Left ventricle myocardium inferior (tissue), 1 donor: ENCODE data around the gene SEH1L. TPM values are rescaled to one million over a fixed set of nuclear protein-coding genes. Genes with fewer than 3 reads are reported as not detected.

Experiments used
- DNase-seq: peaks from one replicate; pipeline ENCODE4 v3.0.0-alpha.2; 2020
- H3K27ac ChIP-seq: fragments of 200-600 bp; replicated peaks from 2 replicates; pipeline ENCODE4 v1.8.0; 2021
- H3K27me3 ChIP-seq: fragments of 200-600 bp; 2 replicates; pipeline ENCODE4 v1.8.0; 2021; ENCODE audit warnings: low read depth
- H3K36me3 ChIP-seq: fragments of 200-600 bp; 2 replicates; pipeline ENCODE4 v1.8.0; 2021
- H3K4me1 ChIP-seq: fragments of 200-600 bp; 2 replicates; pipeline ENCODE4 v1.8.0; 2021
- H3K4me3 ChIP-seq: fragments of 200-600 bp; 2 replicates; pipeline ENCODE4 v1.8.0; 2021; ENCODE audit warnings: mild to moderate bottlenecking, moderate library complexity
- H3K9me3 ChIP-seq: fragments of 200-600 bp; replicated peaks from 2 replicates; pipeline ENCODE4 v1.8.0; 2021
- CTCF ChIP-seq: fragments of 200-600 bp; IDR thresholded peaks from 2 replicates; pipeline ENCODE4 v1.8.0; 2021; ENCODE audit warnings: antibody characterized with exemption, mild to moderate bottlenecking, borderline replicate concordance
- intact Hi-C: fragments of 100-400 bp; cut with micrococcal nuclease; formaldehyde crosslinking; loops from one replicate; pipeline ENCODE4 v1.11.0; 2022
- total RNA-seq: library from RNA; stranded (reverse); fragmentation: NEBNext Ultra II Directional; extraction: Animal tissue kit (Norgen Biotek cat#: 25700); gene quantifications from one replicate; pipeline ENCODE4 v1.2.1, GENCODE V29; 2021
- donor health status: DM: no; HTN: yes; CAD: no; lungs with severe emphysema.

The SEH1L gene
- total RNA-seq, 1 donor from 2014 or later = 18.1 TPM

GRCh38 chr18:12960395-12960794 is 12.6 kb downstream of the SEH1L start:
- no peak overlapping the region for H3K4me3 ChIP-seq
- intact Hi-C loops = no loop called here
- H3K27ac ChIP-seq = no peak overlapping the region
- peaks cover 55% of the 10 kb centered on the region for H3K36me3 ChIP-seq
- no peaks in the 10 kb centered on the region for H3K9me3 ChIP-seq
- no peaks in the 10 kb centered on the region for H3K27me3 ChIP-seq
- no peak for TF ChIP-seq CTCF
- DNase-seq = no peak
- H3K4me1 ChIP-seq = no peaks in the 10 kb centered on the region

GRCh38 chr18:12960853-12961397 is 13.1 kb downstream of the SEH1L start:
- no peaks in the 10 kb centered on the region for H3K4me1 ChIP-seq
- H3K36me3 ChIP-seq = peaks cover 50% of the 10 kb centered on the region
- no peak overlapping the region for H3K27ac ChIP-seq
- DNase-seq = no peak
- no peaks in the 10 kb centered on the region for H3K27me3 ChIP-seq
- H3K4me3 ChIP-seq = no peak overlapping the region
- no peaks in the 10 kb centered on the region for H3K9me3 ChIP-seq
- intact Hi-C loops = no loop called here
- TF ChIP-seq CTCF = no peak

- no peaks in the 10 kb centered on the region for H3K9me3 ChIP-seq
- no peaks in the 10 kb centered on the region for H3K27me3 ChIP-seq
- TF ChIP-seq CTCF = no peak
- no peak overlapping the region for H3K27ac ChIP-seq
- no peaks in the 10 kb centered on the region for H3K4me1 ChIP-seq
- peaks cover 40% of the 10 kb centered on the region for H3K36me3 ChIP-seq
- no peak overlapping the region for H3K4me3 ChIP-seq
- no peak for DNase-seq
- intact Hi-C loops = no loop called here
Measured at GRCh38 chr18:12963069-12963468, 15.3 kb downstream of the SEH1L start.

DNA sequence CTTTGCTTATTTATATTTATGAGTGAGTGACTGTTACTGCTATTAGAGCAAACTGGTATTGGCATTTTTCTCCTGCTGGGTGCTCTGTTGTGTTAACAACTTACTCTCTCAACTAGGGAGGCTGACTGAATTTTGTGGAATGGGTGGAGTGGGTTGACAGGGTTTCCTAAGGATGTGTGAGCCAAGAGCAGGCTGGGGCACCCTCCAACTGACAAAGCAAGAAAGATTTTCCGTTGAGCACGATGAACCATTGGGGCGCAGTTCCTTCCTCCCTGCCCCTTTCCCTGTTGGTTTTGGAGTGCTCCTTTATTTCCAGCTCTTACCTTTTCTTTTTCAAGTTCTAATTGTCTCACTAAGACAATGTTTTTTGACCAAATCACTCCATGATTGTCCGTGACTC is 20.3 kb downstream of the SEH1L start:
- H3K4me3 ChIP-seq = no peak overlapping the region
- TF ChIP-seq CTCF = no peak
- H3K36me3 ChIP-seq = peaks cover 57% of the 10 kb centered on the region
- H3K27me3 ChIP-seq = no peaks in the 10 kb centered on the region
- no peaks in the 10 kb centered on the region for H3K9me3 ChIP-seq
- DNase-seq = no peak
- no peaks in the 10 kb centered on the region for H3K4me1 ChIP-seq
- intact Hi-C loops = no loop called here
- no peak overlapping the region for H3K27ac ChIP-seq

DNA sequence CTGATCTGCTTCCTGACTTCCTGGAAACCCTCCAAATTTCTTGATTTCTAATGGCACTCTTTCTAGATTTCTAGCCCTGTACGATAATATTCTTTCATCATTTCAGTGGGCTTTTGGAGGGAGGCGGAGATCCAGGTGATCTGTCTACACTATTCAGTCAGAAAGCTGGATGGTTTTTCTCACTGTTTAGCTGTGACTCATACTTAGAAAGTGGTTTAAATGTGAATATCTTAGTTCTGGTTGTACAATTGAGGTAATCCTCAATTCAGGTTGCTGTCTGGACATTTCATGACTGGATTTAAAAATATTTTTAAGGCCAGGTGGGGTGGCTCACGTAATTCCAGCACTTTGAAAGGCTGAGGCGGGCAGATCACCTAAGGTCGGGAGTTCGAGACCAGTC is 20.8 kb downstream of the SEH1L start:
- Histone ChIP-seq H3K4me3 (no peak overlapping the region), H3K36me3 (peaks cover 56% of the 10 kb centered on the region), H3K27ac (no peak overlapping the region), H3K27me3 (no peaks in the 10 kb centered on the region), H3K9me3 (no peaks in the 10 kb centered on the region), H3K4me1 (no peaks in the 10 kb centered on the region)
- TF ChIP-seq CTCF = no peak
- intact Hi-C loops = no loop called here
- DNase-seq = no peak
